Endodermal cell (in vitro differentiated cells): ENCODE measurements around the gene EGFR. TPM values are rescaled to one million over a fixed set of nuclear protein-coding genes. Genes with fewer than 3 reads are reported as not detected.

Experiments
- DNase-seq: peaks from one replicate; pipeline ENCODE4 v3.0.0-alpha.2; 2017
- H3K27ac ChIP-seq: 2 replicates; pipeline ENCODE4 v1.5.1; 2013; ENCODE audit warnings: mild to moderate bottlenecking, low read depth, low read length, moderate library complexity
- H3K27me3 ChIP-seq: 2 replicates; pipeline ENCODE4 v1.6.1; 2013; ENCODE audit warnings: mild to moderate bottlenecking, low read length, moderate library complexity; ENCODE audit not compliant: insufficient read depth, control insufficient read depth, poor library complexity, severe bottlenecking
- H3K36me3 ChIP-seq: 2 replicates; pipeline ENCODE4 v1.7.0; 2013; ENCODE audit warnings: mild to moderate bottlenecking, low read length, moderate library complexity; ENCODE audit not compliant: control insufficient read depth, insufficient read depth
- H3K4me1 ChIP-seq: one replicate; pipeline ENCODE4 v1.7.0; 2013; ENCODE audit warnings: low read length; ENCODE audit not compliant: control insufficient read depth, insufficient read depth
- H3K4me3 ChIP-seq: 2 replicates; pipeline ENCODE4 v1.5.1; 2013; ENCODE audit warnings: mild to moderate bottlenecking, low read length, moderate library complexity
- H3K9ac ChIP-seq: 2 replicates; pipeline ENCODE4 v1.6.1; 2013; ENCODE audit warnings: mild to moderate bottlenecking, low read length, moderate library complexity; ENCODE audit not compliant: poor library complexity, severe bottlenecking; ENCODE audit errors: extremely low read depth
- H3K9me3 ChIP-seq: 2 replicates; pipeline ENCODE4 v1.6.1; 2013; ENCODE audit warnings: mild to moderate bottlenecking, low read length, moderate library complexity; ENCODE audit not compliant: control insufficient read depth
- H3K27ac Mint-ChIP-seq: 2 replicates; pipeline ENCODE4 v1.8.0; 2020; ENCODE audit warnings: mixed read lengths
- H3K27me3 Mint-ChIP-seq: 2 replicates; pipeline ENCODE4 v1.8.0; 2021; ENCODE audit warnings: mild to moderate bottlenecking, mixed read lengths; ENCODE audit not compliant: insufficient read depth
- H3K36me3 Mint-ChIP-seq: 2 replicates; pipeline ENCODE4 v1.8.0; 2020; ENCODE audit warnings: low read depth, mixed read lengths
- H3K4me1 Mint-ChIP-seq: 2 replicates; pipeline ENCODE4 v1.8.0; 2020; ENCODE audit warnings: mixed read lengths
- H3K4me3 Mint-ChIP-seq: 2 replicates; pipeline ENCODE4 v1.8.0; 2020; ENCODE audit warnings: mild to moderate bottlenecking, moderate library complexity, mixed read lengths
- H3K9me3 Mint-ChIP-seq: 2 replicates; pipeline ENCODE4 v1.8.0; 2020; ENCODE audit warnings: mild to moderate bottlenecking, mixed read lengths
- CTCF ChIP-seq: fragments of 200-600 bp; sonication (generic); conservative IDR thresholded peaks from 2 replicates; pipeline ENCODE4 v1.5.0; 2021; ENCODE audit warnings: antibody characterized with exemption, mild to moderate bottlenecking
- WGBS, 2 experiments: methylation state at CpG; one replicate each; pipeline versions ENCODE4 v1.1.5 to v1.1.7; 2013; ENCODE audit warnings: missing lambda C conversion rate in 2 of 2, mixed read lengths in 1 of 2; ENCODE audit not compliant: insufficient coverage in 1 of 2, insufficient read length in 1 of 2; 5-methylcytosine and 5-hydroxymethylcytosine counted together
- total RNA-seq, 2 donors: library from RNA; stranded (reverse); fragmentation: NEBNext Ultra II Directional in 1 of 2; extraction: Animal tissue kit (Norgen Biotek cat#: 25700) in 1 of 2; gene quantifications; 2 replicates in 1 of 2; 3 replicates in 1 of 2; pipeline ENCODE4 v1.2.1, GENCODE V29; 2021

Gene EGFR
- total RNA-seq, 2 donors from 2014 or later, result 5.0 to 5.8 TPM

DNA sequence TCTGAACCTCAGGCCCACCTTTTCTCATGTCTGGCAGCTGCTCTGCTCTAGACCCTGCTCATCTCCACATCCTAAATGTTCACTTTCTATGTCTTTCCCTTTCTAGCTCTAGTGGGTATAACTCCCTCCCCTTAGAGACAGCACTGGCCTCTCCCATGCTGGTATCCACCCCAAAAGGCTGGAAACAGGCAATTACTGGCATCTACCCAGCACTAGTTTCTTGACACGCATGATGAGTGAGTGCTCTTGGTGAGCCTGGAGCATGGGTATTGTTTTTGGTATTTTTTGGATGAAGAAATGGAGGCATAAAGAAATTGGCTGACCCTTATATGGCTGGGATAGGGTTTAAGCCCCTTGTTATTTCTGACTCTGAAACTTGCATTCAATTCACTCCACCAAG lies 156.0 kb downstream of the EGFR start:
- Mint-ChIP-seq H3K4me1 (no peaks in the 10 kb centered on the region), H3K36me3 (no peaks in the 10 kb centered on the region), H3K4me3 (no peak overlapping the region), H3K27me3 (no peaks in the 10 kb centered on the region), H3K9me3 (no peaks in the 10 kb centered on the region), H3K27ac (no peak overlapping the region)
- WGBS, 2 experiments, result 95% methylated on average over 1 of the region's 1 CpG; no CpG with 5 or more reads in 1 of the 2 experiments
- no peaks in the 10 kb centered on the region for H3K36me3 ChIP-seq
- no peak overlapping the region for H3K4me3 ChIP-seq
- TF ChIP-seq CTCF, result no peak
- no peaks in the 10 kb centered on the region for H3K4me1 ChIP-seq
- H3K9me3 ChIP-seq, result no peaks in the 10 kb centered on the region
- H3K9ac ChIP-seq, result no peak overlapping the region
- H3K27ac ChIP-seq, result no peak overlapping the region
- no peak for DNase-seq
- no peaks in the 10 kb centered on the region for H3K27me3 ChIP-seq

DNA sequence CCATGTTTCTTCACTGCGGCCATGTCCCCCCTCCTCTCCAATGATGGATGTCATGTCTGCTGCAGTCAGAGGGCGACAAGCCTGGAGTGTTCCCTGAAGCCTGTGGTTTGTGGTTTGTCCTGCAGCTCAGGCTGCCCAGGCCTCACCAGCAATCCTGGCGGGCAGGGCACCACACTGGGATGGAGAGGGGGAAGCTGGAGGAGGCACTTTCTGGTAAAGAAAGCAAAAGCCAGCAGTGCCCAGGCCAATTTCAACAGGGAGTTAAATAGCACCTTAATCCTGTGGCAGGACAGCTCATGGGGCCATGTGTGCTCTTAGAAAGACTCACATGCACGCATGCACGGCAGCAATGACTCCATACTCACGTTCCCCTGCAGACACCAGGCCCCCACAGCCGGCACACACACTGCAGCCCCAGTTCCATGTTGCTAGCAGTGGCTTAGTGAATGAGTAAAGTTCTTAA lies 158.3 kb downstream of the EGFR start:
- 93 to 94% methylated on average over 2 to 7 of the region's 7 CpGs for WGBS, 2 experiments
- H3K27ac Mint-ChIP-seq, result no peak overlapping the region
- no peak for TF ChIP-seq CTCF
- H3K9ac ChIP-seq, result no peak overlapping the region
- no peak overlapping the region for H3K4me3 Mint-ChIP-seq
- no peaks in the 10 kb centered on the region for H3K4me1 ChIP-seq
- H3K36me3 ChIP-seq, result no peaks in the 10 kb centered on the region
- H3K9me3 Mint-ChIP-seq, result no peaks in the 10 kb centered on the region
- H3K27me3 Mint-ChIP-seq, result no peaks in the 10 kb centered on the region
- H3K27ac ChIP-seq, result no peak overlapping the region
- no peaks in the 10 kb centered on the region for H3K27me3 ChIP-seq
- DNase-seq, result no peak
- no peaks in the 10 kb centered on the region for H3K36me3 Mint-ChIP-seq
- no peaks in the 10 kb centered on the region for H3K4me1 Mint-ChIP-seq
- no peak overlapping the region for H3K4me3 ChIP-seq
- H3K9me3 ChIP-seq, result no peaks in the 10 kb centered on the region

- Histone ChIP-seq H3K27ac (no peak overlapping the region), H3K4me3 (no peak overlapping the region), H3K36me3 (no peaks in the 10 kb centered on the region), H3K9ac (no peak overlapping the region), H3K9me3 (no peaks in the 10 kb centered on the region), H3K4me1 (no peaks in the 10 kb centered on the region), H3K27me3 (no peaks in the 10 kb centered on the region)
- Mint-ChIP-seq H3K9me3 (no peaks in the 10 kb centered on the region), H3K36me3 (no peaks in the 10 kb centered on the region), H3K4me1 (no peaks in the 10 kb centered on the region), H3K27me3 (no peaks in the 10 kb centered on the region), H3K27ac (no peak overlapping the region), H3K4me3 (no peak overlapping the region)
- TF ChIP-seq CTCF, result no peak
- no peak for DNase-seq
- 92 to 95% methylated on average over 10 to 18 of the region's 18 CpGs for WGBS, 2 experiments
Measured at GRCh38 chr7:55177589-55178261, 158.9 kb downstream of the EGFR start.
